GF-D8 (cell line): Measurements from ENCODE around the gene CALML3.
A peak's percentile ranks its signal among the peaks of the same experiment; 100 is the strongest.

Experiments
- DNase-seq: peaks from one replicate; lab custom pipeline; 2025; lab: John Stamatoyannopoulos, UW

CALML3 gene

GRCh38 chr10:5527332-5528200 is 2.8 kb downstream of the CALML3 start:
- DNase-seq, result no peak

GRCh38 chr10:5528989-5529701 is 4.4 kb downstream of the CALML3 start:
- DNase-seq, result no peak

GRCh38 chr10:5529702-5530411 is 5.1 kb downstream of the CALML3 start:
- DNase-seq, result no peak

GRCh38 chr10:5530412-5530806 is 5.6 kb downstream of the CALML3 start:
- no peak for DNase-seq

GRCh38 chr10:5530846-5531557 is 6.2 kb downstream of the CALML3 start:
- DNase-seq, result no peak

GRCh38 chr10:5531558-5532306 is 7.0 kb downstream of the CALML3 start:
- no peak for DNase-seq

GRCh38 chr10:5532307-5532605 is 7.5 kb downstream of the CALML3 start:
- no peak for DNase-seq

GRCh38 chr10:5532618-5533097 is 7.9 kb downstream of the CALML3 start:
- DNase-seq, result no peak

GRCh38 chr10:5533098-5533731 is 8.5 kb downstream of the CALML3 start:
- no peak for DNase-seq

- no peak for DNase-seq
These were observed 9.5 kb downstream of the CALML3 start for GRCh38 chr10:5534051-5534821.

GRCh38 chr10:5534880-5535856 is 10.4 kb downstream of the CALML3 start:
- DNase-seq, result peak; percentile 87

GRCh38 chr10:5536486-5537081 is 11.8 kb downstream of the CALML3 start:
- no peak for DNase-seq

GRCh38 chr10:5537684-5538083 is 12.9 kb downstream of the CALML3 start:
- DNase-seq, result no peak

- no peak for DNase-seq
These were observed 13.7 kb downstream of the CALML3 start for GRCh38 chr10:5538446-5538845.

GRCh38 chr10:5538892-5539651 is 14.3 kb downstream of the CALML3 start:
- no peak for DNase-seq

- no peak for DNase-seq
These were observed 15.3 kb downstream of the CALML3 start for GRCh38 chr10:5540080-5540479.

- DNase-seq, result no peak
These were observed 16.1 kb downstream of the CALML3 start for GRCh38 chr10:5540891-5541290.

- DNase-seq, result no peak
These were observed 17.3 kb downstream of the CALML3 start for GRCh38 chr10:5542100-5542499.
